ENCODE results near the gene UFM1.

The UFM1 gene

DNA sequence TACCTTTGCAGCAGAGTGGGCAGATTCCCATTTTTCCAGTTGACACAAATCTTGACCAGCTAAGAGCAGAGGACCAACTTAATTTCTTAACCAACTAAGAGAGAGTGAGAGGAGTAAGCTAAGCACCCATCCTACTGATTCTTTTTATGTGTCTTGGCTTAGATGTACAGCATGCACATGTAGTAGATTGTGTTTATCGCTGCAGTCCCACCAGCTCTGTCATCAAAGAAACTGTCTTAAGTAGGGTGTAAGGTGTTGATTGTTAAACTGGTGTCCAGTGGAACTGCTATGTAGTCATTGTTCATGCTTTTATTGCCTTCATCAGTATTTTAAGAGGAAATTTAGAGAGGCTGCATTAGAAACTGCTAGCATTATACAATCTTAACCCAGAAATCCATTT, 9.0 kb upstream of the UFM1 start:
- TF ChIP-seq, protein P1, sequence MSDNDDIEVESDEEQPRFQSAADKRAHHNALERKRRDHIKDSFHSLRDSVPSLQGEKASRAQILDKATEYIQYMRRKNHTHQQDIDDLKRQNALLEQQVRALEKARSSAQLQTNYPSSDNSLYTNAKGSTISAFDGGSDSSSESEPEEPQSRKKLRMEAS (IDR thresholded peaks at IDR 0.05; ENCODE audit: low read depth, low read length): no peak
- TF ChIP-seq, protein P2, sequence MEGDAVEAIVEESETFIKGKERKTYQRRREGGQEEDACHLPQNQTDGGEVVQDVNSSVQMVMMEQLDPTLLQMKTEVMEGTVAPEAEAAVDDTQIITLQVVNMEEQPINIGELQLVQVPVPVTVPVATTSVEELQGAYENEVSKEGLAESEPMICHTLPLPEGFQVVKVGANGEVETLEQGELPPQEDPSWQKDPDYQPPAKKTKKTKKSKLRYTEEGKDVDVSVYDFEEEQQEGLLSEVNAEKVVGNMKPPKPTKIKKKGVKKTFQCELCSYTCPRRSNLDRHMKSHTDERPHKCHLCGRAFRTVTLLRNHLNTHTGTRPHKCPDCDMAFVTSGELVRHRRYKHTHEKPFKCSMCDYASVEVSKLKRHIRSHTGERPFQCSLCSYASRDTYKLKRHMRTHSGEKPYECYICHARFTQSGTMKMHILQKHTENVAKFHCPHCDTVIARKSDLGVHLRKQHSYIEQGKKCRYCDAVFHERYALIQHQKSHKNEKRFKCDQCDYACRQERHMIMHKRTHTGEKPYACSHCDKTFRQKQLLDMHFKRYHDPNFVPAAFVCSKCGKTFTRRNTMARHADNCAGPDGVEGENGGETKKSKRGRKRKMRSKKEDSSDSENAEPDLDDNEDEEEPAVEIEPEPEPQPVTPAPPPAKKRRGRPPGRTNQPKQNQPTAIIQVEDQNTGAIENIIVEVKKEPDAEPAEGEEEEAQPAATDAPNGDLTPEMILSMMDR (IDR thresholded peaks at IDR 0.05; ENCODE audit: low read depth, low read length): no peak
- no peak for TF ChIP-seq MYC (IDR thresholded peaks at IDR 0.05; ENCODE audit: low read depth, low read length)
- no peak for TF ChIP-seq POLR2A (IDR thresholded peaks at IDR 0.05; ENCODE audit: extremely low read depth, insufficient read length)
- DNase-seq (ENCODE audit: low read depth): no peak
- H3K4me3 ChIP-seq (ENCODE audit: low read depth, low read length): no peak overlapping the region

DNA sequence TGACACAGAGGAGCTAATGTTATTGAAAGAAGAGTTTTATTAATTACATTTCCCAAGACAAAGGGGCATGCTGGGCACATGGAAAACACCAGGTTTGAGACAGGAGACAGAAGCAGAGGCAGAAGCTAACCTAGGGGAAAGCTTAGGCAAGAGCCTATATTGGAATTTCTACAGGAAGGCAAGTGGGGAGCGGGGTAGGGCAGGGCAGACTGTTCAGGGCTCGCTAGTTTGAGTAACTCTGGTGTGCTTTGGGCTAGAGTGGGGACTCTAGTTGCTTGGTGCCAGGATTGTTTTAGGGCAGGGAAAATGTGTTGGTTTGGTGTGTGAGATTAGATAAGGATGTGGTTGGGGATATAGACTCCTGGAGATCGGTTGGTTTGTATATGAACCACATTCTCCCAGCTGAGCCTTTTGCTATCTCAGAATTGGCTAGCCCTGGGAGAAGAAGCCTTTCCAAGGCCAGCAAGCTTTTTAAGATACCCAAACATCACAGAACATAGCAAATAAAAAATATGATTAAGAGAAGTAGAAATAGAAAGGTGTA, 8.4 kb upstream of the UFM1 start:
- no peak for DNase-seq (ENCODE audit: low read depth)
- no peak overlapping the region for H3K4me3 ChIP-seq (ENCODE audit: low read depth, low read length)
- TF ChIP-seq, protein P1 (IDR thresholded peaks at IDR 0.05; ENCODE audit: low read depth, low read length): no peak
- TF ChIP-seq, protein P2 (IDR thresholded peaks at IDR 0.05; ENCODE audit: low read depth, low read length): no peak
- no peak for TF ChIP-seq MYC (IDR thresholded peaks at IDR 0.05; ENCODE audit: low read depth, low read length)
- TF ChIP-seq POLR2A (IDR thresholded peaks at IDR 0.05; ENCODE audit: extremely low read depth, insufficient read length): no peak

DNA sequence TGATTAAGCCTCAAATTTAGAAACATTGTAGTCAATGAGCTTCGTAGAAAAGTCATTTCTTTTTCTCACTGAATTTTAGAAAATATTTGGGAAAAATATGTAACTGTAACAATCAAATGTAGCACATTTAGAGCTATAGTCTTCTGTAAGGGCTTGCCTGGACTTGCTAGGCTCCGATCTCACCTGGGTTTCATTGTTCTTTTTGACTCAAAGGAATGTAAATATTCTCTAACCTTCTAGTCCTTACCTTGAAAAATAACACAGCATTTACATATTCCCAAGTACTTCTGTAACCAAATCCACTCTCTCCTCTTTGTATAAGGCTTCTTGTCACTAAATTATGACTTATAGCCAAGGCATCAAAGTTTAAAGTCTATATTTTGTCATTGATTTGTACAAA, 2.9 kb upstream of the UFM1 start:
- TF ChIP-seq, protein P1 (IDR thresholded peaks at IDR 0.05; ENCODE audit: low read depth, low read length): no peak
- no peak for TF ChIP-seq MYC (IDR thresholded peaks at IDR 0.05; ENCODE audit: low read depth, low read length)
- TF ChIP-seq, protein P2 (IDR thresholded peaks at IDR 0.05; ENCODE audit: low read depth, low read length): no peak
- TF ChIP-seq POLR2A (IDR thresholded peaks at IDR 0.05; ENCODE audit: extremely low read depth, insufficient read length): no peak
- no peak for DNase-seq (ENCODE audit: low read depth)

DNA sequence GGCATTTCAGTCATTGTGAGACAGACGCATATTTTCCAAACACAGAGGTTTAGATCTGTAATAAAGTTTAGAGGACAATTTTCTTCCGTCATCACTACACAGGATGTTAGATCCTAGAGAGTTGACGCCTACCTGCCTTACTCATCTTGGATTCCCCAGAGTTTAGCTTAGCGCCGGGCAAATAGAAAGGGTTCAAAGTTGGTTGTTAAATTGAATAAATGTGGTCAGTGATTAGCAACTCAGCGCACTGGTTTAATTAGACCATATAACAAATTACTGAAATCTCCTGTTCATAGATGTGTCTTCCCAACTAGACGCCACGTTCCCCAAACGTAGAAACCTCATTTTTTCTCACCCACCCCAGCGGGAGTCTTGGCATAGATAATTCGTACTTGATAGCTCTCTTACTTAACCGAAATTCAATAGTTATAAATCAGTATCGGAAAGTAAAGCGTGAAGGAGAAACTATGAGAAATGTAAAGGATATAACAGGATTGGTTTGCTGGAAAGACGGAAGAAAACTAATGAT, 726 bp upstream of the UFM1 start:
- H3K4me3 ChIP-seq (ENCODE audit: low read depth, low read length): peak overlapping the region; percentile 75
- DNase-seq (ENCODE audit: low read depth): peak; percentile 26
- TF ChIP-seq, protein P1 (IDR thresholded peaks at IDR 0.05; ENCODE audit: low read depth, low read length): no peak
- no peak for TF ChIP-seq POLR2A (IDR thresholded peaks at IDR 0.05; ENCODE audit: extremely low read depth, insufficient read length)
- TF ChIP-seq MYC (IDR thresholded peaks at IDR 0.05; ENCODE audit: low read depth, low read length): no peak
- TF ChIP-seq, protein P2 (IDR thresholded peaks at IDR 0.05; ENCODE audit: low read depth, low read length): no peak

More for the DNA sequence above, 2.9 kb upstream of the UFM1 start:
- H3K4me3 ChIP-seq (ENCODE audit: low read depth, low read length): no peak overlapping the region

DNA sequence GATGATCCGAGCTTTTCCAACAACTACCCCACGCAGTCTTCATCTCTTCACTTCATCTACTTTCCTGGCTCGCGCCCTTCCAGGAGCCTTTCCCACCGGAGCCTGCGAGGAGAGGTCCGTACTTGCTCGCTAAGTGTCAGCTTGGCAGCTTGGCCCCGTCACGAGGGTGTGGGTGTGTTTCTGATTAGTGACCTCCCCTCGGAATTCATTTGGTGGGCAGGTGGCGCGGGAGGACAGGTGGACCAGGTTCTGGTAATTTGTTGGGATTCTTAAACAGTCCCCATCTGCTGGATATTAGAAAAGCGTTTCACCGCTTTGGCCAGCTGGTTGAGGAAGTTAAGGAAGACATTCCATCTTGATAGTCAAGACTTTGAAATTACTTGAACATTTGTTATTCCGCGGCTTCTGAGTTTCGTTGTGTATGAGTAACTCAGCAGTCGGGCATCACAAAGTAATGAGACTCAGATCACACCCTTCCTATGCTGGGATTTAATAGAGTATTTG, 515 bp downstream of the UFM1 start:
- DNase-seq (ENCODE audit: low read depth): peak; percentile 51
- peak overlapping the region; percentile 90 for H3K4me3 ChIP-seq (ENCODE audit: low read depth, low read length)
- TF ChIP-seq, protein P1 (IDR thresholded peaks at IDR 0.05; ENCODE audit: low read depth, low read length): no peak
- TF ChIP-seq POLR2A (IDR thresholded peaks at IDR 0.05; ENCODE audit: extremely low read depth, insufficient read length) (no peak), MYC (IDR thresholded peaks at IDR 0.05; ENCODE audit: low read depth, low read length) (no peak)
- TF ChIP-seq, protein P2 (IDR thresholded peaks at IDR 0.05; ENCODE audit: low read depth, low read length): no peak

All from NB4 (cell line).